Pancreas (tissue), 10 donors: Measurements from ENCODE around the gene NLRX1. TPM values are rescaled to one million over a fixed set of nuclear protein-coding genes. Genes with fewer than 3 reads are reported as not detected.

ENCODE experiments used
- ATAC-seq, 4 donors: fragments of 200-7000 bp; cut with Tn5 transposase; one replicate each; pipeline versions ENCODE4 v1.8.0 to v1.9.1; 2020; ENCODE audit warnings: mild to moderate bottlenecking in 4 of 4, moderate library complexity in 4 of 4
- DNase-seq, 6 donors: peaks; one replicate each; pipeline ENCODE4 v3.0.0-alpha.2; 2020
- FAIRE-seq: peaks from 2 replicates; lab custom pipeline; 2012; peaks lifted over from hg19 to GRCh38; lab: Jason Lieb, UNC
- H3K27ac ChIP-seq, 4 donors: fragments of 200-600 bp; sonication (generic); 1 replicate in 3 of 4; 2 replicates in 1 of 4; pipeline versions ENCODE4 v1.5.0 to v1.8.0; 2020
- H3K27me3 ChIP-seq, 4 donors: fragments of 200-600 bp; one replicate each; pipeline ENCODE4 v1.8.0; 2021
- H3K36me3 ChIP-seq, 3 donors: fragments of 200-600 bp; sonication (generic) in 1 of 3; one replicate each; pipeline versions ENCODE4 v1.5.0 to v1.8.0; 2020 to 2021
- H3K4me1 ChIP-seq, 3 donors: fragments of 200-600 bp; one replicate each; pipeline ENCODE4 v1.8.0; 2021
- H3K4me3 ChIP-seq, 4 donors: fragments of 200-600 bp; sonication (generic) in 2 of 4; one replicate each; pipeline versions ENCODE4 v1.5.0 to v1.8.0; 2020 to 2021
- H3K9me3 ChIP-seq, 4 donors: fragments of 200-600 bp; one replicate each; pipeline ENCODE4 v1.8.0; 2021
- WGBS, 2 donors: extraction: QIAGEN DNeasy Blood & Tissue Kit; methylation state at CpG; one replicate each; pipeline ENCODE4 v1.1.7; 2013; 5-methylcytosine and 5-hydroxymethylcytosine counted together
- intact Hi-C, 3 donors: fragments of 100-400 bp; cut with DNase I; formaldehyde crosslinking; loops; one replicate each; pipeline versions ENCODE4 v1.11.1 to v1.14.2; 2022
- polyA plus RNA-seq, 2 donors: library from polyadenylated mRNA; stranded (reverse); fragments of 200-250 nt; gene quantifications; one replicate each; pipeline ENCODE4 v1.2.3, GENCODE V29; 2013
- total RNA-seq, 6 donors: library from RNA; stranded (reverse); fragmentation: NEBNext Ultra II Directional in 4 of 6; extraction: Animal tissue kit (Norgen Biotek cat#: 25700) in 4 of 6; gene quantifications; one replicate each; pipeline versions ENCODE4 v1.2.1 to v1.2.4, GENCODE V29; 2021 to 2023
- TF ChIP-seq, protein P1 (sequence below), 4 donors: fragments of 200-600 bp; sonication (generic) in 3 of 4; IDR thresholded peaks; one replicate each; pipeline versions ENCODE4 v1.5.0 to v1.8.0; 2021; ENCODE audit warnings: antibody characterized with exemption in 4 of 4
- donor health status: healthy with polysubstance abuse.
- donor health status: DM: no; HTN: no; CAD: no; lungs with moderate emphysema.
- donor health status: DM: no; HTN: no; CAD: no.
- donor health status: control.
- donor health status: control.
- donor health status: Bipolar disorder and iron deficiency.
- donor health status: DM: yes; HTN: yes; CAD: no.
- donor health status: DM: no; HTN: no; CAD: no.
- donor health status: DM: no; HTN: no; CAD: no.
- donor health status: DM: yes; HTN: yes; CAD: no.

NLRX1 gene
- total and polyA plus RNA-seq, 8 donors, result 6.5 to 12.6 (median 7.5) TPM

DNA sequence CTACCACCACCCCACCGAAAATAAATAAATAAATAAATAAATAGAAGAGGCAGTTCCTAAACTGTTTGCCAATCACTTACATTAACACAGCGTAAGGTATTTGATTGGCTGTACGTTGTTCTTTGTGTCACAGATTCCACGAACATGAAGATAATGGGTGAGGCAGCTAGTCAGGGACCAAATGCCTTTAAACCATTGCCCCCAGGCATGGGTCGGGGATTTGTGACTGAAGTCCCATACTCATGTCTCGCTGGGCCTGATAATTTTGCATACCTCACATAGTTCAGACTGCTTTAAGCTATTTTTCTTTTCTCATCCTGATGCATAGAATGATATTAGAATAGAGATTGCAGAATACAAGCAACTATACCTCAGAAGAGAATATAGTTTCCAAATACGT is 34.0 kb downstream of the NLRX1 start:
- ATAC-seq, result no peak
- no peaks in the 10 kb centered on the region for H3K27me3 ChIP-seq

DNA sequence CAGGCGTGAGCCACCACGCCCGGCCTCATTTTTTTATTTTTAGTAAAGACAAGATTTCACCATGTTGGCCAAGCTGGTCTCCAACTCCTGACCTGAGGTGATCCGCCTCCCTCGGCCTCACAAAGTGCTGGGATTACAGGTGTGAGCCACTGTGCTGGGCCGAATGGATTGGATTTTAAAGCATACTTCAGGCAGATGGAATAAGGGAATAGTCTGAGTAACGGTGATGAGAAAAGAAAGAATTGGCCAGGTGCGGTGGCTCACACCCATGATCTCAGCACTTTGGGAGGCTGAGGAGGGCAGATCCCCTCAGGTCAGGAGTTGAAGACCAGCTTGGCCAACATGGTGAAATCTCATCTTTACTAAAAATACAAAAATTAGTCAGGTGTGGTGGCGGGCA is 35.5 kb downstream of the NLRX1 start:
- DNase-seq (no peak), FAIRE-seq (no peak), ATAC-seq (no peak)
- intact Hi-C loops, result no loop called here
- TF ChIP-seq, protein P1, sequence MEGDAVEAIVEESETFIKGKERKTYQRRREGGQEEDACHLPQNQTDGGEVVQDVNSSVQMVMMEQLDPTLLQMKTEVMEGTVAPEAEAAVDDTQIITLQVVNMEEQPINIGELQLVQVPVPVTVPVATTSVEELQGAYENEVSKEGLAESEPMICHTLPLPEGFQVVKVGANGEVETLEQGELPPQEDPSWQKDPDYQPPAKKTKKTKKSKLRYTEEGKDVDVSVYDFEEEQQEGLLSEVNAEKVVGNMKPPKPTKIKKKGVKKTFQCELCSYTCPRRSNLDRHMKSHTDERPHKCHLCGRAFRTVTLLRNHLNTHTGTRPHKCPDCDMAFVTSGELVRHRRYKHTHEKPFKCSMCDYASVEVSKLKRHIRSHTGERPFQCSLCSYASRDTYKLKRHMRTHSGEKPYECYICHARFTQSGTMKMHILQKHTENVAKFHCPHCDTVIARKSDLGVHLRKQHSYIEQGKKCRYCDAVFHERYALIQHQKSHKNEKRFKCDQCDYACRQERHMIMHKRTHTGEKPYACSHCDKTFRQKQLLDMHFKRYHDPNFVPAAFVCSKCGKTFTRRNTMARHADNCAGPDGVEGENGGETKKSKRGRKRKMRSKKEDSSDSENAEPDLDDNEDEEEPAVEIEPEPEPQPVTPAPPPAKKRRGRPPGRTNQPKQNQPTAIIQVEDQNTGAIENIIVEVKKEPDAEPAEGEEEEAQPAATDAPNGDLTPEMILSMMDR (IDR thresholded peaks at IDR 0.05), result no peak
- Histone ChIP-seq H3K4me1 (peaks cover 0 to 9% (median 4%) of the 10 kb centered on the region in 3 donors), H3K4me3 (no peak overlapping the region), H3K27ac (no peak overlapping the region), H3K9me3 (no peaks in the 10 kb centered on the region), H3K27me3 (no peaks in the 10 kb centered on the region), H3K36me3 (no peaks in the 10 kb centered on the region)
- 87 to 90% methylated on average over 9 of the region's 9 CpGs for WGBS, 2 donors

More for the DNA sequence above, 34.0 kb downstream of the NLRX1 start:
- H3K4me3 ChIP-seq, result no peak overlapping the region
- no peak for FAIRE-seq
- WGBS, 2 donors, result 79 to 81% methylated on average over 7 of the region's 7 CpGs
- TF ChIP-seq, protein P1 (IDR thresholded peaks at IDR 0.05), result no peak
- no peaks in the 10 kb centered on the region for H3K9me3 ChIP-seq
- intact Hi-C loops, result no loop called here
- no peak overlapping the region for H3K27ac ChIP-seq
- no peaks in the 10 kb centered on the region for H3K36me3 ChIP-seq
- H3K4me1 ChIP-seq, result peaks cover 0 to 5% (median 2%) of the 10 kb centered on the region in 3 donors
- DNase-seq, result no peak

DNA sequence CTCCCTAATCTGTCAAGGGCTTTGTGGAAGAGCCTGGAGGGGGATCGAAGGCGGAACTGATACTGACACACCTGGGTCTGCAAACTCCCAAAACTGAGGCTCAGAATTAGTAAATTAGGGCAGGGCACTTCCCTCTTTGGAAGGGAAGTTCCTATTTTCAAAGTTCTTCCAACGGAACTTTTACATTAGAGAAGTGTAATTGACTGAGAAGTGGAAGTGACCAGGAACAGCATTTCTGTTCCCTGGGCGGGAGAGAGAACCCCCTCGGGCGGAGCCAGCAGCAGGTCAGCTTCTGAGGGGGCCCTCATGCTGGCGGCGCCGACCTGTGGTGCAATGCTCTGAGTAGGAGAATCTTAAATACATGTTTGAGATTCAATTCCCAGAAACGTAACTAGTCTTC is 36.6 kb downstream of the NLRX1 start:
- no peaks in the 10 kb centered on the region for H3K36me3 ChIP-seq
- H3K27ac ChIP-seq, result peak overlapping the region in 2 of 4 donors; percentile 90 to 94
- no peak for ATAC-seq
- no peak for FAIRE-seq
- WGBS, 2 donors, result 72 to 73% methylated on average over 10 of the region's 10 CpGs
- H3K9me3 ChIP-seq, result no peaks in the 10 kb centered on the region
- peaks cover 0 to 9% (median 4%) of the 10 kb centered on the region in 3 donors for H3K4me1 ChIP-seq
- TF ChIP-seq, protein P1 (IDR thresholded peaks at IDR 0.05), result no peak
- no peak for DNase-seq
- no peaks in the 10 kb centered on the region for H3K27me3 ChIP-seq
- intact Hi-C loops, result no loop called here
- peak overlapping the region in 2 of 4 donors; percentile 79 to 99 for H3K4me3 ChIP-seq

DNA sequence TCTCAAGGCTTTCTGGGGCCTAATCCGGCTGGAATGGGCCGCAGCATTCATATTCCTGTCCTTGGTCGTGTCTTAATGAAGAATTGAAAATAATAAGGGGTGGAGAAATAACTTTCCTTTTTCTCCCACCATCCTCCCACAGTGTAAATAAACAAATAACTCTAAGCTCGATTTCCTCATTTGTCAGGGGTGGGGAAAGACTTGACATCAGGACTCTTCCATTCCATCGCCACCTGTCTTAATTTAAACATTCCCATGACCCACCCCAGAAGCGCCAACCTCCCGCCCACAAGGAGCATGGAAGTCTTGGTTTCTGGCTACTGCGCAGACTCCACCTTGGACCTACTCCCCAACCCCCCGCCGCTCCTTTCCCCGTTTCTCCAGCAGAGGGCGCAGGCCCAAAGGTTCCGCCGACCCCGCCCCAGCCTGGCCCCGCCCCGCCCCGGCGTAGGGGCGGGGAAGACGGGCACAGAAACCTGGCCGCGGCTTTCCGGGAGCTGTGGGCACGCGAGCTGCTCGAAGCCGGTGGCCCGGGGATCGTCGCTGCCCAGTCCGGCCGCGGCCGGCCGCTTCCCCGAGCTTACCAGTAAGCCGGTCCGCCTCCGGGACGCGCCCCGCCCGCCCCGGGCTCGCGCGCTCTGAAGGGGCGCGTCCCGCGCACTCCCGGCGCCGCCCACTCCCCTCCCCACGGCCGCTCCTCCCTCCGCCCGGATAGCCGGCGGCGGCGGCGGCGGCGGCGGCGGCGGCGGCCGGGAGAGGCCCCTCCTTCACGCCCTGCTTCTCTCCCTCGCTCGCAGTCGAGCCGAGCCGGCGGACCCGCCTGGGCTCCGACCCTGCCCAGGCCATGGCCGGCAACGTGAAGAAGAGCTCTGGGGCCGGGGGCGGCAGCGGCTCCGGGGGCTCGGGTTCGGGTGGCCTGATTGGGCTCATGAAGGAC is 37.3 kb downstream of the NLRX1 start, which contains the start of gene CBL:
Gene CBL, plus strand, starts transcription at position 766 of the 937 bp plus-strand sequence. Its CDS starts 79 bp downstream, at position 845.
- peaks cover 0 to 9% (median 4%) of the 10 kb centered on the region in 3 donors for H3K4me1 ChIP-seq
- peak; percentile 90 to 99 (median 96) for DNase-seq
- 0 to 1% methylated on average over 48 to 88 of the region's 88 CpGs for WGBS, 2 donors
- TF ChIP-seq, protein P1 (IDR thresholded peaks at IDR 0.05), result peak; percentile 90 to 97 (median 92)
- H3K9me3 ChIP-seq, result no peaks in the 10 kb centered on the region
- intact Hi-C loops, result no loop called here
- no peak for FAIRE-seq
- no peaks in the 10 kb centered on the region for H3K36me3 ChIP-seq
- peak within 1 kb of the TSS; percentile 61 to 94 (median 84) for H3K27ac ChIP-seq
- H3K4me3 ChIP-seq, result peak within 1 kb of the TSS; percentile 48 to 99 (median 88)
- no peaks in the 10 kb centered on the region for H3K27me3 ChIP-seq
- ATAC-seq, result peak; percentile 96 to 98 (median 96)
